HG02943 (cell line): ENCODE results near the gene ANKRA2.
"Not testable (repeated sequence)": the region's sequence is repeated elsewhere in the genome, so short reads cannot be mapped to it uniquely, and the experiment has no call there.

Experiments used
- ATAC-seq: cut with Tn5 transposase; IDR thresholded peaks from one replicate; pipeline ENCODE4 v1.9.1; 2021; ENCODE audit warnings: mild to moderate bottlenecking, low read depth, moderate library complexity; ENCODE audit not compliant: unreplicated experiment

ANKRA2 gene

DNA sequence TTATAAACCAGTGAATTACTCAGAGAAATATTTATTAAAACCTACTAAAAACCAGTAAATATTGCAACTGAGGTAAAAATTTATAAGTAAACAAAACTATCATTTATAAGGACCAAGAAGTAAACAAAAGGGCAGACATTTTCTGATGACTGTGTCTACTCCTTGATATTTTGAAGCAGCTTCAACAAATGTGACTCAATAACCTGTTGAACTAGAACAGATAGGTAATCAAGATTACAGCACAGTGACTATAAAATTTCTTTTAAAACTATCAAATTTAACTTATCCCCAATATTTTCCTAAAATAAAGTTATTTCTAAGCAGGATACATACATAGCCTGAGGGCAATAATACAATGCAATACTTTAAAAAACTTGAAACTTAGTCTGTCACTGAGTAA lies 12.8 kb downstream of the ANKRA2 start:
- ATAC-seq: no peak

DNA sequence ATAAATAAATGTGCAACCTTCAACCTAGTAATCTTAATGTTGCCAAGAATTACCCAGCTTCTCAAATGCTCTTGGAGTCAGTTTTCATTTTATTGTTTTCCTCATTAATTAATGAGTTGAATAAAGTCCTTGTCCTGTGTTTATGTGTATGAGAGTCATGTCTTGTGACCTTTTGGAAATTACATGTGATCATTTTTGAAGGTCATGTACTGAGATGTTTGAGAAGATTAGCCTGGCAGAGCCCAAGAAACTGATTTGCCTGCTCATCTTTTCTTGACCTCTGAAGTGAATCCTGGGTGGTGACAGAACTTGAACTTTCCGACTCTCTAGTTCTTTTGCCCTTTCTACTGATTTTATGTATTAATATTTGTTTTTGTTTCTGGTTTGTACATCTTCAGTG lies 15.4 kb downstream of the ANKRA2 start:
- ATAC-seq: no peak

DNA sequence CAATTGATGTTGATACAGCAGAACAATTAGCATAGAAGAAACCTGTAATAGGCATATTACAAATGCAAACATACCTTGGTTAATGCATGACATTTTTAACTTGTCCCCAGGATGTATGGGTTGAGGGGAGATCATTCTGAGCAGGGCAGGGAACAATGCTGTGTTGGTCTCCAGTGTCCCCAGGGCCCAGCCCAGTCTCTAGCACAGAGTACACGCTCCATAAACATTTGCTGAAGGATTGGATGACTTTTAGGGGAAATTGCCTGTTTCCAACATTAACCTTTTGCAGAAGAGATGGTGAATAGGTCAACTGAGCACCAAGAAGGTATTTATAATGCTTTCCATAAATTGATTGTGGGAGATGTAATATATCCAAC lies 20.0 kb downstream of the ANKRA2 start:
- ATAC-seq: no peak

DNA sequence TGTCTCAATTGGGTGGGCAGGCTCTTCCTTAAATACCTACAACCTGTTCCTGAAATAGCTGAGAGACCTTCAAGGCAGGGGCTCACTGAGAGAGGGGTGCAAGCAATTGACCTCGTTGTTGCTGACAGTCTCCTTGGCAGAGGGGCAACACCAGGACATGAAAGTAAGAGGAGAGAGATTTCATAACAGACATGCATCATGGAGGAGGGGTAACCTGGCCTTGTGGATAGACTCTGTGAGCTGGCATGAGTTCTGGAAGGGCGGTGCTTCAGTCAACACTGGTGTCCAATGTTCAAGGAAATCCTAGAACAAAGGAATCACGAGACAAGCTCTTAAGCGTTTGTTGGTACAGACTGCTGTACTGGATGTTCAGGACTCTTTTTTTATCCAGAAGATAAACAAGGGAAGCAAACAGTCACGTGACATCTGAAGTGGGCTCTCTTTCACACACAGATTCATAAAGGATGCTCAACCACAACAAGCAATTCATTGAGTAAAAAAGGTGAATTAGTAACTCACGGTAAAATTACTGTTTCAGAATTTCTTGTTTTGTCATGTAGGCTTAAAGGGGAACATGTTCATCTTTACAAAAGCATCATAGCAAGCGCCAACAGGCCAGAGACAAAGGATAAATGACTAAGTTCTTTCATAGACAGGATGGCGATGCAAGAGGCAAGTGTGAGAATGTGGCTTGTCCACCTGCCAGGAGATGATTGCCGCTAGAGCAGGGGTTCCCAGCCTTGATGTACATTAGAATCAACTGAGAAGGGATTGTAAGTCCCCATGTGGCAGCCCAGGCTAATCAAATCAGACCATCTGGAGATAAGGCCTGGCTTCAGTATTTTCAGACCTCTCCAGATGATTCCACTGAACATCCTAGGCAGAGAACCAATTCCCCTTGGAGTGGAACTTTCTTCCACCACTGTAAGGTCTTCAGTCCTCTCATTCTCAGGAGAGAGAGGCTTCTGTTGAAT lies 20.7 kb downstream of the ANKRA2 start:
- no peak for ATAC-seq

DNA sequence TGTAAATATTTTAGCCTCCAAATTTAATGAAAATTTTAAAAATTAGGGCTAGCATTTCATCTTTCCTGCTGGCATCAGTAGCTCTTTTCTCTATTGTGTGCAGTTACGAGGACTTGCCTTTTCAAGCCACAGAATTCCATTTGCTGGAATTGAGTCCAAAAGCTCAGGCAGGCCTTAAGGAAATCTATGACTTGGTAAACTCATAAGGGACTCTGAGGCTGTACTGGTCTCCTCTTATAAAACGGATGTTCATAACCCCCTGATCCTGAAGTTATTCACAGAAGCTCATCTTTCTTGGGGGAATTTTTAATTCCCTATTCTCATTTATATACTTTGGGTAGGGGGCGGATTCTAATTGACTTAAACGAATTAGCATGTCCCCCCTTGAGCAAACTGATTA lies 23.4 kb downstream of the ANKRA2 start:
- ATAC-seq: no peak

DNA sequence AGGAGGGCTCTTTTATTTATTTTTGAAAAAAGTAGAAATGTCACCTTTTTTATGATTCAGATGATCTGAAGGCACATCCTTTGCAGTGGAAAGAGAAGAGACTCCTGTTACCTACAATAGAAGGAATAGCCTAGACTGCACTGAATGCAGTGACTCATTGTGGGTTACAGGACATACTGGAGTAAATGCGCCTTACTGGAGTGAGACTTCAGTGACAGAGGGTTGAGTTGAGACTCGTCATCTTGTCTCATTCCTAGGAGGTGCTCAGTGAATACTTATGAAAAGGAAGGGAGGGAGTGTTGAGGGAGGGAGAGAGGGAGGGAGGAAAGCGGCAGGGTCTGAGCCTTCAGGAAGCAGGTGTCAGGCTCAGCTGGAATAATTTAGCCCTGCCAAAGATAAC lies 25.2 kb downstream of the ANKRA2 start:
- no peak for ATAC-seq

DNA sequence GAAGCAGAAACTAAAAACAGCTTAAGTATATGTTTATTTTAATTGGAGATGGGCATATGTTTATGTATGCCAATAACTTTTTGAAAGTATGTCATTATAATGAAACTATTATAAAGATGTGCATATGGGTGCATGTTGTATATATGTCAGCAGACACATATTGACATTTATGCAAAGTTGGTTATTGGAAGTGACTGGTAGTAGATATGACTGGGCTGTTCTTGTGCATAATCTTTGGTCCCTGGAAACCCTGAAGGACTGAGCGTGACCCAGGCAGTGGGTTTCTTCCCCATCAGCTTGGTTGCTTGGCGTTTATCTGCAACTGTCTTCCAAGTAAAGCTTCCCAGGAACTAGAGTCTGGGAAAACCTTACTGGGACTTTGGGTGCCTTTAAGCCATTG lies 25.7 kb downstream of the ANKRA2 start:
- no peak for ATAC-seq

DNA sequence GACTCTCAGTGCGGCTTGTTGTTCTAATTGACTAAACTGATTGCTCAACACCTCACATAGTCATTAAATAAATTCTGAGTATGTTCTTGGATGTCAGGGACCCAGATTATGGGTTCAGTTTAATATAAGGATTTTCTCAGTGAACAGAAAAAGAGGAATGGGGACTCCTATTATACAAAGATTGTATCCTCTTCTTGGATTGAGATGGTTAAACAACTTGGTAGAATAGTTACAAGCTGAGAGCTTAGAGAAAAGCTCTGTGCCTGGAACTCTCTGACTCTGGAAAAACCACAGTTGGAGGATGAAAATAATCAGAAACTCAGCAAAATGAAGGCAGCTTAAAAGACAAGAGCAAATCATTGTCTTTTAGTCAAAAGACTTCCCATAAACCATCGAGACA lies 30.5 kb downstream of the ANKRA2 start:
- ATAC-seq: no peak

DNA sequence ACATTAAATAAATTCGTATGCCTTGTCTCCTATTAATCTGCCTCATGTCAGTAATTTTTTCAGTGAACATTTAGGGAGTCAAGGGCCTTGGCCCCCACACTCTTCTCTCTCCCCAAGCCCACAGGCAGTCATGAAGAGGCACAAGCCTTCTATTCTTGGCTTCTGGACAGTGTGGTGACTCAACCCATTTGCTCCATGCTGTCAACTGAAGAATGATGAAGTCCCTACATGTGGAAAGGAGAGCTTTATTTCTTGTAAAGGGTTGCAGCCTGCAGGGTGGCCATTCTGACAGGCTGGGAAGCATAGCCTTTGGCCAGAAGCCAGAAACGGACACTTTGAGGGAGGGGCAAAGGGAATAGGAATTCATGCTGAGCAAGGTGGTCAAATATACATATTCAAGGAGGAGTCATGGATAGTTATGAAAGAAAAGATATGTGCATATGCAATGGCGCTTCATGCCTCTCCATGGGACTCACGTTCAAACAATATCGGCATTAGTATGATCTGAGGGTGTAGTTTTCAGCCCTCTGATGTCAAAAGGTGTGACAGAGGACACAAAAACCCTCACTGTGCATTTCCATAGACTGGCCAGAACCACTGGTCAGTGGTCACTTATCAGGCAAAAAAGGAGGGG lies 31.3 kb downstream of the ANKRA2 start:
- ATAC-seq: no peak

DNA sequence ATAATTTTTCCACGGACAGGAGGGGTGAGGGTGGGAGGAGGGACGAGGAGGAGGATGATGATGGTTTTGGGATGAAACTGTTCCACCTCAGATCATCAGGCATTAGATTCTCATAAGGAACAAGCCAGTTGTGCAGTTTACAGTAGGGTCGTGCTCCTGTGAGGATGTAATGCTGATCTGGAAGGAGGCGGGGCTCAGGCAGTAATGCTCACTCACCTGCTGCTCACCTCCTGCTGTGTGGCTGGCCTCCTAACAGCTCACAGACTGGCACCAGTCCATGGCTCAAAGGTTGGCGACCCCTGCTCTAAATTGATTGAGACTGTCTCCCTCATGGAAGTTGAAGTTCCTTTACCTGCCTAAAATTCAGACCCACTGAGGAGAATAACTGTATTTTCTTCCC lies 33.2 kb downstream of the ANKRA2 start:
- no peak for ATAC-seq

DNA sequence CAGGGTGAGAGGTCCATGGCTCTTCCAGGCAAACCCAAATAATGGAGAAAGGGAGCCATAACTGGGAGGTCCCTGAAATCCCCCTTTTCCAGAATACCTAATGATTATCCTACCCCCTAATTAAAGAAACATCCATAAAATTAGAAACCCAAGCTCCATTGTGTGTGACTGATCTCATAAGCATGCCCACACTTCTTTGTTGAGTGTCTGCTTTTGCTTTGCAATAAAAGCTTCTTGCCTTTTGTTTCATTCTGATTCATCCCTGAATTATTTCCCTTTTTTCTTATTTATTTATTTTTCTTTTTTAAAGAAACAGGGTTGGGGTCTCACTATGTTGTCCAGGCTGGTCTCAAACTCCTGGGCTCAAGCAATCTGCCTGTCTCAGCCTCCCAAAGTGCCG lies 34.1 kb downstream of the ANKRA2 start:
- no peak for ATAC-seq

DNA sequence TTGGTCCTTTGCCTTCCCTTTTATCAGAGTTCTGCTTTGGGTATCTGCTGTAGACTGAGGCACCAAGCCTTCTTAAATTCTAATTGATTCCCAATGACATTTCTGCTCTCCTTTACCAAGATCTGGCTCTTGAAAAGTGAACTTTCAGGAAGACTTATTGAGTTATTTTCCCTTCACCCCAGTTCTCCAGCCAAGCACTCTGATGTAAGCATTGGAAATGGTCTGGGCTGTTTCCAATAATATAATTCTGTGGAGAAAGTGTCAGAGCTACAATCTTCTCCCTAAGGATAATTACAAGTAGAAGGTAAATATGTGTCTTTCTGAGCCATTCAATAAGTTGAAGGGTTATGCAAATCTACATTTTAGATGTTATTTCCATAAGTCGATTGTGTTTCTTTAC lies 36.4 kb downstream of the ANKRA2 start:
- no peak for ATAC-seq

DNA sequence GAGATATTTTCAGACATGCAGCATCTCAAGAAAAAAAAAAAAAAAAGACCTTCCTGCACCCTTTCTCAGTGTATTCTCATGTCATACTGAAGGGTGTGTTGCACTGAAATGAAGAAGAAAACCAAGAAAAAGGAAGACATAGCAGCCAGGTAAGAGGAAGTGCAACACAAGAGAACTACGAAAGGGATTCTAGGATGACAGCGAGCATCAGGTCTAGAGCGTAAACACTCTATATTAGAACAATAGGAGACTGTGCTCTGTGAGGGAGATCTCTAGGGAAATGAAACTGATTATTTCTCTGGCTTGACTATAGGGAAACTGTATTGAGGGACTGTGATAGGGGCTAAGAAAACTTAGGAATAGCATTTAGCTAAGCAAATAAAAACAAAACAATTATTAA lies 37.2 kb downstream of the ANKRA2 start:
- ATAC-seq: no peak

DNA sequence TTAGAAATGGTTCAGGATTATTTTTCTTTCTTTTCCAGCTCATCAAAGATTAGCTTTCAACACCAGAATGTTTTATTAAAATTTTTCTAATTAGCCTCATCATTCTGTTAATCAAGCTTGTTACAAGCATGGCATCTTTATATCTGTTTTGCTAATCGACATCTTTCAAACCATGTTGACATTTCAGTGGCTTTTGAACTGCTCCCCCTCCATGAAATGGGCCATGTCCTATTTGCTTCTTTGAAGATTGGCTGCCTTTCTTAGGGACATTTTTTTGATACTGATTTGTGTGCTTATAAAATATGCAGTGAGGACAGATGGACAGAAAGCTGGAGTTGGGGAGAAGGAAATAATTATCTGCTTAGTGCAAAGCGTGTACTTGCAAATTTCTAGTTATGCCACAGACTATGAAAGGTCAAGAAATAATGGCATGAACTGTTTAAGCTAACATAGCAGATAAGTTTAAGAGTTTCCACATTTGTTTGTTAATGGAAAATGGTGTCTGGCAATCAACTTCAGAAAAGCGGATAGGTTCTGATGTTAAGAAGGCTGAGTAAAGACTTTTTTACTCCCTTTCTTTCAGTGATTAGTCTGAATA lies 39.7 kb downstream of the ANKRA2 start:
- no peak for ATAC-seq

DNA sequence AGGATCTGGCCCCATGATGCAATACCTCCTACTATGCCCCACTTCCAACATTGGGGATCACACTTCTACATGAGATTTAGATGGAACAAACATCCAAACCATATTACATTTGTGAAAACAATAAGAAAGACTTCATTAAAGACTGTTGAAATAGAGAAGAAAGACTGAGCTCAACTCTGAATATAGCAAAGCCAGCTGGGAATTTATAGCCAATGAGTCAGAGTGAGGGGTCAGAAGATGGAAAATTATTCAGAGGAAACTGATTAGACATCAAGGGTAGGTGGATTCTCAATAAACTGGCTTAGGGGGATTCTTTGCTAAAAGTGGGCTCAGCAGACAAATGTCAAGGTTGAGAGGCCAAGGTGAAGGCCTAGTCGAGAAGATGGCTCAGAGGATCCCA lies 41.6 kb downstream of the ANKRA2 start:
- no peak for ATAC-seq

DNA sequence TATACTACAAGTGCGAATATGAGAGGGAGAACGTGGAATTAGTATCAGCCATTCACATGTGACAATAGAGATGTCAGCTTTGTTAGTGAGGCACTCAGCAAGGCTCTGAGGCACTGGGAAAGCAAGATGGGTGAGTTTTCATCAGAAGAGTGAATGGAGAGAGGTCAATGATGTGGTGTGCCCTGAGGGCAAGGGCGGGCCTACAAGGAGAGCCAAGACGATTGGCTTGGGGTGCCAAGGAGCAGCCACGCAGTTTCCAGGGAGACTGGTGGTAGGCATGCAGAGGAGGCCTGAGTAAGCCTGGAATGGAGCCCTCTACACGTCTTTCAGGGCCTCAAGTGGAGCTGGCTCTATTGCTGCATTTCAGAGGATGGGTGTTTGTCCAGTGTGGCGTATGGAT lies 42.5 kb downstream of the ANKRA2 start:
- ATAC-seq: no peak

DNA sequence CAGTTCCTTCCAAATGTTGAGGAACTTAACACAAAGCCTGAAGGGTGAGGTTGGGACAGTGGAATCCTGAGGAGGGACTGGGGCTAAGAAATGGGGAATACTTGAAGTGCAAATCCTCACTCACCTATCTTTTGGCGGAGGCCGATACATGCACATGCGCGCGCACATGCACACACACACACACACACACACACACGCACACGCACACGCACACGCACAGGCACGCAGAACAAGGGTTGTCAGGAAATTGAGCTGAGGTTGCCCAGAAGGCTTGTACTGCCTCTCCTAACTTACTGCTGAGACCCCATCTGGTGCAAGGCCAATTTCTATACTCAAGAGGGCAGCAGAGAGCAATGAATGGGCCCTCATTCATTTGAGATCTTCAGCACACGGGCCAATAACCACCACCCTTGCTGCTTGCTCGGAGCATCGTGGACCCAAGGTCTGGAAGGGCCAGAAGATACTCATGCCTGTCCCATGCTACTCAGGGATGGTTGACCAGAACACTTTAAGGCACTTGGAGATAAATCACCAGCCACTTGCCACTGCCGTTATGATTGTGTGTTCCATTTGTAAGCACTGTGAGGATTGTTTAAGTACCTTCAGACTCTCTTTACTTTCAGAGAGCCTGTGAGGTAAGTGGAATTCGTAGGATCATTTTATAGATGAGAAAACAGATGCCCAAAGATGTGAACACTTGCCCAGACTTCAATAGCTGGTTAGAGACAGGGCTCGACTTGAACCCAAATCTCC lies 45.7 kb downstream of the ANKRA2 start:
- ATAC-seq: peak; percentile 91

DNA sequence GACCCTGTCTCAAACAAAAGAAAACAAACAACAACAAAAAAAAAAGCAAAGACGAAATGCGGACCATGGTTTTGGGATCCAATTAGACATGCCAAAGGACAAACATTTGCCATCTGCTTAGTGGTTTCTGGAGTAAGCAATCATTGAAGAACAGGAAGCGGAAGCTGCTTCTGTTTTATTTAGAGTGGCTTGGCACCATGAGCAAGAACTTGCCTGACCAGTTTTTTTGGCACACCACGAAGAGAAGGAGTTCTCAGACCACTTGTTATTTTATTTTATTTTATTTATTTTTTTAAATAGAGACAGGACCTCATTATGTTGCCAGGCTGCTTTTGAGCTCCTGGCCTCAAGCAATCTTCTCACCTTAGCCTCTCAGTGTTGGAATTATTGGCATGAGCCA lies 50.2 kb downstream of the ANKRA2 start:
- no peak for ATAC-seq

DNA sequence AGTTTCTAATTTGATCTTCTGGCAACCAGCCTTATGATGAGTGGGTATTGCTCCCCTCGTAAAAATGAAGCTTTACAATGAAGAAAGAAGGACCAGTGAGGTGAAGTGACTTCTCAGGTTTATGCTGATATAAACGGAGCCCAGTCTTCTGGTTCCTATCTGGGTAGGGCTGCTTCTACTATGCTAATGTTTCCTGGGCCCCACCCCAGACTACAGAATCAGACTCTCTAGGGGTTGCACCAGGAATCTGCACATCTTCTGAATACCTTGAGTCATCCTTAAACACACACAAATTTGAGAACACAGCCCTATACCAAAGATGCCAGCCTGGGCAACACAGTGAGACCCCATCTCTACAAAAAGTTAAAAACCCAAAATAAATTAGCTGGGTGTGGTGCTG lies 51.0 kb downstream of the ANKRA2 start:
- ATAC-seq: no peak

DNA sequence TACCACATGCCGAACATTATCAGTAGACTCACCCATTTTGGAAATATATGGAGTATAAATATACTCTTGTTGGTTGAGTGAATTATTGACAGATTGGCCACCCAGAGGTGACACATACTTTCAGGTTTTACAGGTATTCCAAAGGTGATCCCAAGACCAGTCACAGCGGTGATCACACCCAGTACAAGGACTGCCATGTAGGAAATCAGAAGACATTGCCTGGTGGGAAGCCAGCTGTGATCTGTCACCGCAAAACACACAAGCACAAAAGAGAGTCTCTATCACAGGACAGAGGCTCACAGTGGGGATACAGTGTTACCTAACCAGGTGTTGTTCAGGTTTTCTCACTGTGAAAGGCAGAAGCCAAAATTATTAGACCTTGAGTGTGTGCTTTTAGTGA lies 51.4 kb downstream of the ANKRA2 start:
- no peak for ATAC-seq

DNA sequence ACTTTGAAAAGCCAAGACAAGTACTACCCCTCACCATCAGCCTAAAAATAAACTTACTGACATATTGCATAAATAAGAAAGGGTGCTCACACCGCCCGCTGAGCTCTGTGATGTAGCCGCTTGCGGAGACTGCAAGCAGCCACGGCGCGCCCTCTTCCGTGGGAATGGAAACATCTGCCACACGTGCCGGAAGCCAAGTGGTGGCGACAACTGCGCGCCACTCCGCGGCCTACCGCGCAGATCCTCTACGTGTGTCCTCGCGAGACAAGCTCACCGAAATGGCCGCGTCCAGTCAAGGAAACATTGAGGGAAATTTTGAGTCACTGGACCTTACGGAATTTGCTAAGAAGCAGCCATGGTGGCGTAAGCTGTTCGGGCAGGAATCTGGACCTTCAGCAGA lies 56.9 kb downstream of the ANKRA2 start:
- not testable (repeated sequence) for ATAC-seq
